Liver (tissue), 9 donors: ENCODE data around the gene ABCG2. TPM values are rescaled to one million over a fixed set of nuclear protein-coding genes. Genes with fewer than 3 reads are reported as not detected.

Experiments
- DNase-seq: peaks from one replicate; pipeline ENCODE4 v3.0.0-alpha.2; 2017; ENCODE audit warnings: low spot score
- H3K27ac ChIP-seq, 2 donors: one replicate each; pipeline ENCODE4 v1.7.0; 2013; ENCODE audit warnings: inconsistent platforms in 2 of 2, low read length in 2 of 2, control low read depth in 1 of 2, low read depth in 1 of 2, mild to moderate bottlenecking in 1 of 2
- H3K27me3 ChIP-seq, 4 donors: one replicate each; pipeline versions ENCODE4 v1.6.1 to v1.7.0; 2013; ENCODE audit warnings: low read length in 3 of 4, inconsistent platforms in 1 of 4, mild to moderate bottlenecking in 1 of 4, moderate library complexity in 1 of 4; ENCODE audit not compliant: control insufficient read depth in 4 of 4, insufficient read depth in 4 of 4
- H3K36me3 ChIP-seq, 4 donors: one replicate each; pipeline versions ENCODE4 v1.6.1 to v1.7.0; 2013; ENCODE audit warnings: low read length in 3 of 4, mild to moderate bottlenecking in 3 of 4, low read depth in 1 of 4, moderate library complexity in 1 of 4; ENCODE audit not compliant: control insufficient read depth in 4 of 4, insufficient read depth in 3 of 4
- H3K4me1 ChIP-seq, 4 donors: one replicate each; pipeline versions ENCODE4 v1.6.1 to v1.7.0; 2013; ENCODE audit warnings: low read length in 3 of 4, mild to moderate bottlenecking in 3 of 4, moderate library complexity in 1 of 4; ENCODE audit not compliant: control insufficient read depth in 4 of 4, insufficient read depth in 4 of 4
- H3K4me3 ChIP-seq, 3 donors: one replicate each; pipeline versions ENCODE4 v1.6.1 to v1.7.0; 2013; ENCODE audit warnings: low read length in 3 of 3, control low read depth in 1 of 3, low read depth in 1 of 3, mild to moderate bottlenecking in 1 of 3
- H3K9ac ChIP-seq, 2 donors: one replicate each; pipeline ENCODE4 v1.7.0; 2013; ENCODE audit warnings: low read length in 2 of 2, mild to moderate bottlenecking in 2 of 2, moderate library complexity in 2 of 2, control low read depth in 1 of 2, low read depth in 1 of 2
- H3K9me3 ChIP-seq, 4 donors: one replicate each; pipeline versions ENCODE4 v1.6.1 to v1.7.0; 2013; ENCODE audit warnings: low read length in 3 of 4; ENCODE audit not compliant: control insufficient read depth in 4 of 4
- CTCF ChIP-seq: fragments of 150-350 bp; IDR thresholded peaks from 2 replicates; pipeline ENCODE4 v1.5.1; 2017; ENCODE audit warnings: improper control_type of control experiment, low read depth, low read length; ENCODE audit not compliant: missing input control
- FOXA1 ChIP-seq: IDR thresholded peaks from 2 replicates; pipeline ENCODE4 v1.6.1; 2016; ENCODE audit warnings: antibody characterized with exemption
- FOXA2 ChIP-seq: IDR thresholded peaks from 2 replicates; pipeline ENCODE4 v1.6.1; 2016; ENCODE audit warnings: antibody characterized with exemption
- GABPA ChIP-seq, 2 donors: IDR thresholded peaks in 1 of 2; conservative IDR thresholded peaks in 1 of 2; 2 replicates each; pipeline ENCODE4 v1.6.1; 2016; ENCODE audit warnings: antibody characterized with exemption in 2 of 2, mild to moderate bottlenecking in 1 of 2, moderate library complexity in 1 of 2
- HNF4A ChIP-seq, 2 donors: conservative IDR thresholded peaks; 2 replicates each; pipeline ENCODE4 v1.6.1; 2016; ENCODE audit warnings: antibody characterized with exemption in 2 of 2, mild to moderate bottlenecking in 2 of 2
- HNF4G ChIP-seq: IDR thresholded peaks from 2 replicates; pipeline ENCODE4 v1.6.1; 2016; ENCODE audit warnings: antibody characterized with exemption
- JUND ChIP-seq, 2 donors: IDR thresholded peaks; 2 replicates each; pipeline ENCODE4 v1.6.1; 2016; ENCODE audit warnings: antibody characterized with exemption in 2 of 2
- NR2F2 ChIP-seq: IDR thresholded peaks from 2 replicates; pipeline ENCODE4 v1.6.1; 2016; ENCODE audit warnings: antibody characterized with exemption
- RAD21 ChIP-seq, 2 donors: IDR thresholded peaks; 2 replicates each; pipeline ENCODE4 v1.6.1; 2016; ENCODE audit warnings: antibody characterized with exemption in 2 of 2, mild to moderate bottlenecking in 2 of 2
- REST ChIP-seq: IDR thresholded peaks from 2 replicates; pipeline ENCODE4 v1.6.1; 2016; ENCODE audit warnings: antibody characterized with exemption, mild to moderate bottlenecking
- RXRA ChIP-seq, 2 donors: IDR thresholded peaks; 2 replicates each; pipeline ENCODE4 v1.6.1; 2017 to 2018; ENCODE audit warnings: antibody characterized with exemption in 2 of 2, mild to moderate bottlenecking in 1 of 2
- SP1 ChIP-seq: IDR thresholded peaks from 2 replicates; pipeline ENCODE4 v1.6.1; 2018; ENCODE audit warnings: antibody characterized with exemption, mild to moderate bottlenecking
- ZBTB33 ChIP-seq: IDR thresholded peaks from 2 replicates; pipeline ENCODE4 v1.6.1; 2016; ENCODE audit warnings: antibody characterized with exemption
- WGBS: extraction: QIAGEN DNeasy Blood & Tissue Kit; methylation state at CpG from one replicate; pipeline ENCODE4 v1.1.7; 2013; 5-methylcytosine and 5-hydroxymethylcytosine counted together
- polyA plus RNA-seq, 2 donors: library from polyadenylated mRNA; stranded (reverse) in 1 of 2; unstranded in 1 of 2; fragments of 200-250 nt in 1 of 2; fragments of >200 nt in 1 of 2; fragmentation: Nextera tagmentation in 1 of 2; extraction: Ambion mirVana in 1 of 2; gene quantifications; one replicate each; pipeline versions ENCODE4 v1.2.1 to v1.2.3, GENCODE V29; 2013 to 2015
- total RNA-seq, 2 donors: library from RNA; depleted of rRNA; stranded (reverse); fragments of >200 nt; gene quantifications; one replicate each; pipeline ENCODE4 v1.2.3, GENCODE V29; 2014
- TF ChIP-seq, protein P1 (sequence below): IDR thresholded peaks from 2 replicates; pipeline ENCODE4 v1.6.1; 2016; ENCODE audit warnings: antibody characterized with exemption
- donor health status: healthy.
- donor health status: healthy.
- donor health status: healthy.
- donor health status: healthy.
- donor health status: healthy.

The ABCG2 gene
- total and polyA plus RNA-seq, 4 donors = 1.9 to 23.6 (median 7.0) TPM

- WGBS = 41% methylated on average over 2 of the region's 2 CpGs
- peaks cover 0 to 19% (median 13%) of the 10 kb centered on the region in 4 donors for H3K36me3 ChIP-seq
These were observed 79.9 kb downstream of the ABCG2 start for GRCh38 chr4:88078579-88078978.

More at GRCh38 chr4:88078579-88078978, 79.9 kb downstream of the ABCG2 start:
- Histone ChIP-seq H3K27ac (no peak overlapping the region), H3K4me1 (peaks cover 10 to 36% (median 15%) of the 10 kb centered on the region in 4 donors), H3K9me3 (no peaks in the 10 kb centered on the region), H3K27me3 (no peaks in the 10 kb centered on the region), H3K9ac (no peak overlapping the region), H3K4me3 (no peak overlapping the region)
- no peak for DNase-seq
- TF ChIP-seq HNF4G (no peak), RAD21 (IDR thresholded peaks at IDR 0.05) (no peak), ZBTB33 (no peak), FOXA1 (no peak), CTCF (no peak), NR2F2 (no peak), FOXA2 (no peak), HNF4A (conservative IDR thresholded peaks at IDR 0.05) (no peak), JUND (IDR thresholded peaks at IDR 0.05) (no peak), GABPA (IDR thresholded peaks at IDR 0.05 in 1 of 2, conservative IDR thresholded peaks at IDR 0.05 in 1 of 2) (no peak), REST (no peak), RXRA (IDR thresholded peaks at IDR 0.05) (no peak), SP1 (no peak)
- TF ChIP-seq, protein P1, sequence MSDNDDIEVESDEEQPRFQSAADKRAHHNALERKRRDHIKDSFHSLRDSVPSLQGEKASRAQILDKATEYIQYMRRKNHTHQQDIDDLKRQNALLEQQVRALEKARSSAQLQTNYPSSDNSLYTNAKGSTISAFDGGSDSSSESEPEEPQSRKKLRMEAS = no peak
